BLaER1 treated with 17β-estradiol and CSF1 and Interleukin-3, amounts not matched to agents 10 nM and 100 nM (cell line): Measurements from ENCODE around the gene PTPRD.

ENCODE experiments used
- H3K27ac ChIP-seq, 11 experiments: shearing (Covaris generic); formaldehyde crosslinking; 2 replicates each; pipeline ENCODE4 v1.8.1; 2022
- H3K27me3 ChIP-seq, 11 experiments: shearing (Covaris generic); formaldehyde crosslinking; 2 replicates each; pipeline ENCODE4 v1.8.1; 2022
- H3K36me3 ChIP-seq, 11 experiments: shearing (Covaris generic); formaldehyde crosslinking; 2 replicates each; pipeline ENCODE4 v1.8.1; 2022
- H3K4me1 ChIP-seq, 10 experiments: shearing (Covaris generic); formaldehyde crosslinking; 2 replicates each; pipeline ENCODE4 v1.8.1; 2022
- H3K4me2 ChIP-seq, 11 experiments: shearing (Covaris generic); formaldehyde crosslinking; 2 replicates each; pipeline ENCODE4 v1.8.1; 2022
- H3K4me3 ChIP-seq, 10 experiments: shearing (Covaris generic); formaldehyde crosslinking; 2 replicates each; pipeline ENCODE4 v1.8.1; 2022
- H3K9ac ChIP-seq, 11 experiments: shearing (Covaris generic); formaldehyde crosslinking; 2 replicates each; pipeline ENCODE4 v1.8.1; 2022
- H3K9me3 ChIP-seq, 11 experiments: shearing (Covaris generic); formaldehyde crosslinking; replicated peaks in 1 of 11; 2 replicates each; pipeline ENCODE4 v1.8.1; 2022
- H4K20me1 ChIP-seq, 11 experiments: shearing (Covaris generic); formaldehyde crosslinking; 2 replicates each; pipeline ENCODE4 v1.8.1; 2022
- Cebpa-rat ChIP-seq, 11 experiments: shearing (Covaris generic); IDR thresholded peaks; 2 replicates each; pipeline ENCODE4 v1.8.1; 2022

PTPRD gene

GRCh38 chr9:8437259-8437658, 2175.5 kb downstream of the PTPRD start:
- Histone ChIP-seq H3K9me3 (peaks cover 0 to 2% (median 0%) of the 10 kb centered on the region in 11 experiments; a peak in 1 of 22 replicates), H3K4me2 (no peak overlapping the region), H3K27me3 (no peaks in the 10 kb centered on the region), H3K9ac (no peak overlapping the region), H3K4me3 (no peak overlapping the region), H4K20me1 (no peaks in the 10 kb centered on the region), H3K4me1 (peaks cover 0 to 7% (median 0%) of the 10 kb centered on the region in 10 experiments; a peak in 3 of 20 replicates), H3K27ac (no peak overlapping the region), H3K36me3 (no peaks in the 10 kb centered on the region)
- TF ChIP-seq Cebpa-rat (IDR thresholded peaks at IDR 0.05), result no peak

GRCh38 chr9:8436786-8437185, 2176.0 kb downstream of the PTPRD start:
- Histone ChIP-seq H4K20me1 (no peaks in the 10 kb centered on the region), H3K9ac (no peak overlapping the region), H3K4me1 (peaks cover 0 to 7% (median 0%) of the 10 kb centered on the region in 10 experiments; a peak in 3 of 20 replicates), H3K4me3 (no peak overlapping the region), H3K9me3 (peaks cover 0 to 2% (median 0%) of the 10 kb centered on the region in 11 experiments; a peak in 1 of 22 replicates), H3K27me3 (no peaks in the 10 kb centered on the region), H3K27ac (no peak overlapping the region), H3K36me3 (no peaks in the 10 kb centered on the region), H3K4me2 (no peak overlapping the region)
- TF ChIP-seq Cebpa-rat (IDR thresholded peaks at IDR 0.05), result no peak

GRCh38 chr9:8434621-8435020, 2178.2 kb downstream of the PTPRD start:
- Histone ChIP-seq H3K9me3 (no peaks in the 10 kb centered on the region), H4K20me1 (no peaks in the 10 kb centered on the region), H3K9ac (no peak overlapping the region), H3K4me1 (peaks cover 0 to 7% (median 0%) of the 10 kb centered on the region in 10 experiments; a peak in 3 of 20 replicates), H3K27ac (no peak overlapping the region), H3K36me3 (no peaks in the 10 kb centered on the region), H3K27me3 (no peaks in the 10 kb centered on the region), H3K4me2 (no peak overlapping the region), H3K4me3 (no peak overlapping the region)
- TF ChIP-seq Cebpa-rat (IDR thresholded peaks at IDR 0.05), result no peak

- Histone ChIP-seq H3K4me3 (no peak overlapping the region), H3K27ac (no peak overlapping the region), H3K4me2 (no peak overlapping the region), H3K36me3 (no peaks in the 10 kb centered on the region), H3K4me1 (peaks cover 0 to 10% (median 0%) of the 10 kb centered on the region in 10 experiments; a peak in 4 of 20 replicates), H4K20me1 (no peaks in the 10 kb centered on the region), H3K9me3 (no peaks in the 10 kb centered on the region), H3K27me3 (no peaks in the 10 kb centered on the region), H3K9ac (no peak overlapping the region)
- TF ChIP-seq Cebpa-rat (IDR thresholded peaks at IDR 0.05), result no peak
Observed at GRCh38 chr9:8432224-8432623, 2180.6 kb downstream of the PTPRD start.

- peaks cover 0 to 10% (median 0%) of the 10 kb centered on the region in 10 experiments; a peak in 4 of 20 replicates for H3K4me1 ChIP-seq
- no peaks in the 10 kb centered on the region for H3K27me3 ChIP-seq
- H3K9ac ChIP-seq, result no peak overlapping the region
- no peak overlapping the region for H3K4me3 ChIP-seq
- H4K20me1 ChIP-seq, result no peaks in the 10 kb centered on the region
- H3K4me2 ChIP-seq, result no peak overlapping the region
- H3K36me3 ChIP-seq, result no peaks in the 10 kb centered on the region
- no peak overlapping the region for H3K27ac ChIP-seq
- no peak for TF ChIP-seq Cebpa-rat (IDR thresholded peaks at IDR 0.05)
- no peaks in the 10 kb centered on the region for H3K9me3 ChIP-seq
Observed at GRCh38 chr9:8431505-8431904, 2181.3 kb downstream of the PTPRD start.

GRCh38 chr9:8430945-8431344, 2181.9 kb downstream of the PTPRD start:
- no peak for TF ChIP-seq Cebpa-rat (IDR thresholded peaks at IDR 0.05)
- no peaks in the 10 kb centered on the region for H3K9me3 ChIP-seq
- no peaks in the 10 kb centered on the region for H3K36me3 ChIP-seq
- H3K4me1 ChIP-seq, result peaks cover 0 to 10% (median 0%) of the 10 kb centered on the region in 10 experiments; a peak in 4 of 20 replicates
- no peak overlapping the region for H3K27ac ChIP-seq
- H3K4me3 ChIP-seq, result no peak overlapping the region
- no peak overlapping the region for H3K4me2 ChIP-seq
- no peaks in the 10 kb centered on the region for H4K20me1 ChIP-seq
- no peaks in the 10 kb centered on the region for H3K27me3 ChIP-seq
- no peak overlapping the region for H3K9ac ChIP-seq

- TF ChIP-seq Cebpa-rat (IDR thresholded peaks at IDR 0.05), result no peak
- peaks cover 0 to 10% (median 0%) of the 10 kb centered on the region in 10 experiments; a peak in 4 of 20 replicates for H3K4me1 ChIP-seq
- H3K4me3 ChIP-seq, result no peak overlapping the region
- no peaks in the 10 kb centered on the region for H3K36me3 ChIP-seq
- H3K27me3 ChIP-seq, result no peaks in the 10 kb centered on the region
- no peak overlapping the region for H3K9ac ChIP-seq
- no peaks in the 10 kb centered on the region for H3K9me3 ChIP-seq
- no peaks in the 10 kb centered on the region for H4K20me1 ChIP-seq
- no peak overlapping the region for H3K4me2 ChIP-seq
- no peak overlapping the region for H3K27ac ChIP-seq
Observed at GRCh38 chr9:8429768-8430167, 2183.0 kb downstream of the PTPRD start.

- no peaks in the 10 kb centered on the region for H3K9me3 ChIP-seq
Observed at GRCh38 chr9:8429157-8429556, 2183.6 kb downstream of the PTPRD start.

GRCh38 chr9:8428389-8428788, 2184.4 kb downstream of the PTPRD start:
- H3K4me3 ChIP-seq, result no peak overlapping the region
- H3K9ac ChIP-seq, result no peak overlapping the region

More at GRCh38 chr9:8429157-8429556, 2183.6 kb downstream of the PTPRD start:
- Histone ChIP-seq H3K4me2 (no peak overlapping the region), H3K27me3 (no peaks in the 10 kb centered on the region), H3K9ac (no peak overlapping the region), H3K27ac (no peak overlapping the region), H3K4me1 (peaks cover 0 to 10% (median 0%) of the 10 kb centered on the region in 10 experiments; a peak in 4 of 20 replicates), H3K36me3 (no peaks in the 10 kb centered on the region), H4K20me1 (no peaks in the 10 kb centered on the region), H3K4me3 (no peak overlapping the region)
- no peak for TF ChIP-seq Cebpa-rat (IDR thresholded peaks at IDR 0.05)

GRCh38 chr9:8424786-8425410, 2187.9 kb downstream of the PTPRD start:
- TF ChIP-seq Cebpa-rat (IDR thresholded peaks at IDR 0.05), result no peak
- no peaks in the 10 kb centered on the region for H4K20me1 ChIP-seq
- H3K27me3 ChIP-seq, result no peaks in the 10 kb centered on the region
- H3K36me3 ChIP-seq, result no peaks in the 10 kb centered on the region
- no peak overlapping the region for H3K4me2 ChIP-seq
- no peak overlapping the region for H3K9ac ChIP-seq
- no peak overlapping the region for H3K27ac ChIP-seq
- H3K4me1 ChIP-seq, result peaks cover 0 to 10% (median 0%) of the 10 kb centered on the region in 10 experiments; a peak in 4 of 20 replicates
- no peaks in the 10 kb centered on the region for H3K9me3 ChIP-seq
- H3K4me3 ChIP-seq, result no peak overlapping the region

More at GRCh38 chr9:8428389-8428788, 2184.4 kb downstream of the PTPRD start:
- no peak for TF ChIP-seq Cebpa-rat (IDR thresholded peaks at IDR 0.05)
- H3K4me2 ChIP-seq, result peak overlapping the region in 1 of 11 experiments; percentile 37; a peak in 1 of 22 replicates
- peaks cover 0 to 10% (median 0%) of the 10 kb centered on the region in 10 experiments; a peak in 4 of 20 replicates for H3K4me1 ChIP-seq
- H3K36me3 ChIP-seq, result no peaks in the 10 kb centered on the region
- H3K27me3 ChIP-seq, result no peaks in the 10 kb centered on the region
- no peaks in the 10 kb centered on the region for H3K9me3 ChIP-seq
- no peaks in the 10 kb centered on the region for H4K20me1 ChIP-seq
- H3K27ac ChIP-seq, result no peak overlapping the region
